IMR-90 (cell line): ENCODE data around the gene PDK3.

Experiments used
- CEBPB ChIP-seq: IDR thresholded peaks from 2 replicates; pipeline ENCODE4 v1.6.1; 2012; ENCODE audit warnings: low read depth, low read length, improper control_type of control experiment
- CHD1 ChIP-seq: IDR thresholded peaks from 2 replicates; pipeline ENCODE4 v1.6.1; 2012; ENCODE audit warnings: low read depth, low read length, improper control_type of control experiment
- CTCF ChIP-seq: conservative IDR thresholded peaks from 2 replicates; pipeline ENCODE4 v1.5.1; 2012; ENCODE audit warnings: mild to moderate bottlenecking, low read depth, low read length, improper control_type of control experiment
- ELK1 ChIP-seq: fragments of 150-350 bp; IDR thresholded peaks from 2 replicates; pipeline ENCODE4 v1.6.1; 2016; ENCODE audit warnings: low read depth, mild to moderate bottlenecking, low read length, moderate library complexity, borderline replicate concordance
- FOS ChIP-seq: fragments of 150-350 bp; IDR thresholded peaks from 2 replicates; pipeline ENCODE4 v1.6.1; 2016; ENCODE audit warnings: low read depth, low read length
- MAZ ChIP-seq: IDR thresholded peaks from 2 replicates; pipeline ENCODE4 v1.6.1; 2012; ENCODE audit warnings: low read depth, mild to moderate bottlenecking, low read length, improper control_type of control experiment, moderate library complexity, borderline replicate concordance
- MXI1 ChIP-seq: IDR thresholded peaks from 2 replicates; pipeline ENCODE4 v1.6.1; 2012; ENCODE audit warnings: low read depth, mild to moderate bottlenecking, low read length, moderate library complexity, borderline replicate concordance
- NFE2L2 ChIP-seq: fragments of 150-350 bp; IDR thresholded peaks from 2 replicates; pipeline ENCODE4 v1.6.1; 2016; ENCODE audit warnings: low read depth, mild to moderate bottlenecking, low read length
- POLR2A ChIP-seq: IDR thresholded peaks from 2 replicates; pipeline ENCODE4 v1.6.1; 2012; ENCODE audit warnings: mild to moderate bottlenecking, low read depth, low read length
- RAD21 ChIP-seq: IDR thresholded peaks from 2 replicates; pipeline ENCODE4 v1.6.1; 2012; ENCODE audit warnings: low read length, improper control_type of control experiment
- RFX5 ChIP-seq: IDR thresholded peaks from 2 replicates; pipeline ENCODE4 v1.8.0; 2012; ENCODE audit warnings: low read depth, mild to moderate bottlenecking, low read length, moderate library complexity
- SMC3 ChIP-seq: fragments of 150-350 bp; IDR thresholded peaks from 2 replicates; pipeline ENCODE4 v1.6.1; 2016; ENCODE audit warnings: low read depth, mild to moderate bottlenecking, antibody characterized with exemption, low read length, moderate library complexity
- TF ChIP-seq, protein P1 (sequence below): fragments of 150-350 bp; IDR thresholded peaks from 2 replicates; pipeline ENCODE4 v1.6.1; 2017; ENCODE audit warnings: mild to moderate bottlenecking, antibody characterized with exemption, low read length, low read depth

GRCh38 chrX:24525455-24525854 is 60.4 kb downstream of the PDK3 start:
- TF ChIP-seq CHD1 (no peak), CTCF (no peak), RFX5 (no peak), POLR2A (no peak), RAD21 (no peak), CEBPB (no peak), FOS (no peak), NFE2L2 (no peak), MXI1 (no peak), ELK1 (no peak), SMC3 (no peak), MAZ (no peak)
- TF ChIP-seq, protein P1, sequence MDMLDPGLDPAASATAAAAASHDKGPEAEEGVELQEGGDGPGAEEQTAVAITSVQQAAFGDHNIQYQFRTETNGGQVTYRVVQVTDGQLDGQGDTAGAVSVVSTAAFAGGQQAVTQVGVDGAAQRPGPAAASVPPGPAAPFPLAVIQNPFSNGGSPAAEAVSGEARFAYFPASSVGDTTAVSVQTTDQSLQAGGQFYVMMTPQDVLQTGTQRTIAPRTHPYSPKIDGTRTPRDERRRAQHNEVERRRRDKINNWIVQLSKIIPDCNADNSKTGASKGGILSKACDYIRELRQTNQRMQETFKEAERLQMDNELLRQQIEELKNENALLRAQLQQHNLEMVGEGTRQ = no peak
